PFSK-1 (cell line): ENCODE measurements around the gene GRIK3.

Source experiments
- FOXP2 ChIP-seq: optimal IDR thresholded peaks from 2 replicates; pipeline ENCODE3; 2011; ENCODE audit warnings: borderline replicate concordance, control low read depth, inconsistent platforms; ENCODE audit not compliant: insufficient read depth; ENCODE audit errors: extremely low read length, extremely low read depth
- POLR2AphosphoS5 ChIP-seq: IDR thresholded peaks from 2 replicates; pipeline ENCODE4 v1.6.1; 2012; ENCODE audit warnings: low read depth, mild to moderate bottlenecking, control low read depth, low read length, moderate library complexity
- TAF1 ChIP-seq: IDR thresholded peaks from 2 replicates; pipeline ENCODE4 v1.6.1; 2012; ENCODE audit warnings: low read length, control low read depth, borderline replicate concordance; ENCODE audit not compliant: insufficient read depth
- TF ChIP-seq, protein P1 (sequence below), 2 experiments: IDR thresholded peaks; 2 replicates each; pipeline versions ENCODE4 v1.6.1 to v1.8.0; 2011 to 2012; ENCODE audit warnings: low read depth in 2 of 2, low read length in 2 of 2, control low read depth in 1 of 2, inconsistent platforms in 1 of 2, mild to moderate bottlenecking in 1 of 2, moderate library complexity in 1 of 2; ENCODE audit not compliant: insufficient read depth in 1 of 2

- TF ChIP-seq POLR2AphosphoS5 (no peak), FOXP2 (no peak), TAF1 (no peak)
- TF ChIP-seq, protein P1, sequence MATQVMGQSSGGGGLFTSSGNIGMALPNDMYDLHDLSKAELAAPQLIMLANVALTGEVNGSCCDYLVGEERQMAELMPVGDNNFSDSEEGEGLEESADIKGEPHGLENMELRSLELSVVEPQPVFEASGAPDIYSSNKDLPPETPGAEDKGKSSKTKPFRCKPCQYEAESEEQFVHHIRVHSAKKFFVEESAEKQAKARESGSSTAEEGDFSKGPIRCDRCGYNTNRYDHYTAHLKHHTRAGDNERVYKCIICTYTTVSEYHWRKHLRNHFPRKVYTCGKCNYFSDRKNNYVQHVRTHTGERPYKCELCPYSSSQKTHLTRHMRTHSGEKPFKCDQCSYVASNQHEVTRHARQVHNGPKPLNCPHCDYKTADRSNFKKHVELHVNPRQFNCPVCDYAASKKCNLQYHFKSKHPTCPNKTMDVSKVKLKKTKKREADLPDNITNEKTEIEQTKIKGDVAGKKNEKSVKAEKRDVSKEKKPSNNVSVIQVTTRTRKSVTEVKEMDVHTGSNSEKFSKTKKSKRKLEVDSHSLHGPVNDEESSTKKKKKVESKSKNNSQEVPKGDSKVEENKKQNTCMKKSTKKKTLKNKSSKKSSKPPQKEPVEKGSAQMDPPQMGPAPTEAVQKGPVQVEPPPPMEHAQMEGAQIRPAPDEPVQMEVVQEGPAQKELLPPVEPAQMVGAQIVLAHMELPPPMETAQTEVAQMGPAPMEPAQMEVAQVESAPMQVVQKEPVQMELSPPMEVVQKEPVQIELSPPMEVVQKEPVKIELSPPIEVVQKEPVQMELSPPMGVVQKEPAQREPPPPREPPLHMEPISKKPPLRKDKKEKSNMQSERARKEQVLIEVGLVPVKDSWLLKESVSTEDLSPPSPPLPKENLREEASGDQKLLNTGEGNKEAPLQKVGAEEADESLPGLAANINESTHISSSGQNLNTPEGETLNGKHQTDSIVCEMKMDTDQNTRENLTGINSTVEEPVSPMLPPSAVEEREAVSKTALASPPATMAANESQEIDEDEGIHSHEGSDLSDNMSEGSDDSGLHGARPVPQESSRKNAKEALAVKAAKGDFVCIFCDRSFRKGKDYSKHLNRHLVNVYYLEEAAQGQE (IDR thresholded peaks at IDR 0.05; ENCODE audit: insufficient read depth in 1 of 2, low read depth in 2 of 2, low read length in 2 of 2): no peak
These were observed 92.9 kb downstream of the GRIK3 start for GRCh38 chr1:36941316-36941978.
